ENCODE results near the gene FREY1. TPM values are rescaled to one million over a fixed set of nuclear protein-coding genes. Genes with fewer than 3 reads are reported as not detected.

FREY1 gene
- total and polyA plus RNA-seq, 2 donors (not counting 3 experiments of a cell fraction or from before 2014, with no cell fraction given), result 0.84 to 1.1 TPM

- H3K27me3 ChIP-seq (ENCODE audit: control insufficient read depth in 2 of 2, insufficient read depth in 2 of 2, low read length in 2 of 2), result peaks cover 13 to 30% of the 10 kb centered on the region in 2 experiments
- peaks cover 10% of the 10 kb centered on the region for H3K4me1 ChIP-seq (ENCODE audit: control insufficient read depth, extremely low read depth, insufficient read depth, low read length)
- dilution Hi-C loops (cut with MboI; ENCODE audit: extremely low pct_ligation_motif_present, low sequenced_read_pairs), result no loop called here
- no TSS peak for BruUV-seq (replicated peaks)
- no peaks in the 10 kb centered on the region for H3K9me3 ChIP-seq (replicated peaks; ENCODE audit: control insufficient read depth, insufficient read depth, low read length)
- H4K20me1 ChIP-seq (replicated peaks; ENCODE audit: control insufficient read depth, extremely low read depth, insufficient read depth, low read length), result no peaks in the 10 kb centered on the region
- intact Hi-C loops (cut with micrococcal nuclease), result no loop called here
- no peak for DNase-seq (ENCODE audit: low read depth, low spot score)
- H3K9me1 ChIP-seq (replicated peaks; ENCODE audit: control insufficient read depth, extremely low read depth, insufficient read depth, low read length), result no peaks in the 10 kb centered on the region
- ChIA-PET CTCF (interaction anchor here (1.1 kb wide), 1 partner anchor 44 kb away, joined by 3 read pairs; no protein-coding TSS in a partner anchor), POLR2A (no interaction called here)
- peaks cover 10% of the 10 kb centered on the region for H3K79me2 ChIP-seq (ENCODE audit: control insufficient read depth, insufficient read depth, low read length)
- no peak overlapping the region for H2AFZ ChIP-seq (ENCODE audit: low read depth, low read length)
- H3K4me3 ChIP-seq (replicated peaks in 1 of 3; ENCODE audit: insufficient read depth in 1 of 3, low read depth in 1 of 3, low read length in 3 of 3), result no peak overlapping the region
- no peak overlapping the region for H3K4me2 ChIP-seq (ENCODE audit: insufficient read depth, low read length)
- TF ChIP-seq POLR2A (IDR thresholded peaks at IDR 0.05; ENCODE audit: low read depth, low read length), result no peak
- H3K9ac ChIP-seq (replicated peaks; ENCODE audit: extremely low read depth, insufficient read depth, low read length), result no peak overlapping the region
- peaks cover 0 to 2% of the 10 kb centered on the region in 2 experiments for H3K36me3 ChIP-seq (ENCODE audit: control insufficient read depth in 2 of 2, extremely low read depth in 1 of 2, insufficient read depth in 2 of 2, low read length in 2 of 2)
- no peak for FAIRE-seq
- H3K27ac ChIP-seq (ENCODE audit: insufficient read depth, low read depth, low read length), result no peak overlapping the region
Observed at GRCh38 chr11:45920531-45921477, 13.7 kb upstream of the FREY1 start.

GRCh38 chr11:45919806-45920530, 12.9 kb upstream of the FREY1 start:
- Histone ChIP-seq H2AFZ (ENCODE audit: low read depth, low read length) (no peak overlapping the region), H3K27me3 (ENCODE audit: control insufficient read depth in 2 of 2, insufficient read depth in 2 of 2, low read length in 2 of 2) (peaks cover 13 to 30% of the 10 kb centered on the region in 2 experiments), H4K20me1 (replicated peaks; ENCODE audit: control insufficient read depth, extremely low read depth, insufficient read depth, low read length) (no peaks in the 10 kb centered on the region), H3K9ac (replicated peaks; ENCODE audit: extremely low read depth, insufficient read depth, low read length) (no peak overlapping the region), H3K36me3 (ENCODE audit: control insufficient read depth in 2 of 2, extremely low read depth in 1 of 2, insufficient read depth in 2 of 2, low read length in 2 of 2) (peaks cover 0 to 8% of the 10 kb centered on the region in 2 experiments), H3K4me1 (ENCODE audit: control insufficient read depth, extremely low read depth, insufficient read depth, low read length) (peaks cover 10% of the 10 kb centered on the region), H3K4me3 (replicated peaks in 1 of 3; ENCODE audit: insufficient read depth in 1 of 3, low read depth in 1 of 3, low read length in 3 of 3) (no peak overlapping the region), H3K9me3 (replicated peaks; ENCODE audit: control insufficient read depth, insufficient read depth, low read length) (no peaks in the 10 kb centered on the region), H3K79me2 (ENCODE audit: control insufficient read depth, insufficient read depth, low read length) (peaks cover 10% of the 10 kb centered on the region), H3K4me2 (ENCODE audit: insufficient read depth, low read length) (no peak overlapping the region), H3K9me1 (replicated peaks; ENCODE audit: control insufficient read depth, extremely low read depth, insufficient read depth, low read length) (no peaks in the 10 kb centered on the region), H3K27ac (ENCODE audit: insufficient read depth, low read depth, low read length) (no peak overlapping the region)
- CTCF ChIA-PET, result no interaction called here
- dilution Hi-C loops (cut with MboI; ENCODE audit: extremely low pct_ligation_motif_present, low sequenced_read_pairs) (no loop called here), intact Hi-C loops (cut with micrococcal nuclease) (loop anchor here (2.0 kb wide), 1 partner anchor 73 kb away; the partner anchor contains the start of gene CRY2)
- no peak for DNase-seq (ENCODE audit: low read depth, low spot score)
- POLR2A ChIA-PET, result no interaction called here
- no peak for TF ChIP-seq POLR2A (IDR thresholded peaks at IDR 0.05; ENCODE audit: low read depth, low read length)
- no peak for TF ChIP-seq MYC (IDR thresholded peaks at IDR 0.05; ENCODE audit: low read depth, low read length)
- TF ChIP-seq FOS (IDR thresholded peaks at IDR 0.05; ENCODE audit: borderline replicate concordance, insufficient read depth, low read length), result no peak
- TF ChIP-seq POLR2AphosphoS5 (IDR thresholded peaks at IDR 0.05; ENCODE audit: insufficient read depth, low read depth, low read length), result no peak
- no peak for TF ChIP-seq JUN (IDR thresholded peaks at IDR 0.05; ENCODE audit: borderline replicate concordance, insufficient read depth, insufficient read length, low read depth)
- no peak for TF ChIP-seq CTCF (IDR thresholded peaks at IDR 0.05; ENCODE audit: extremely low read depth in 1 of 2, insufficient read depth in 1 of 2, low read depth in 1 of 2, low read length in 2 of 2)
- no peak for TF ChIP-seq MAX (IDR thresholded peaks at IDR 0.05; ENCODE audit: insufficient read depth, insufficient read length)
- TF ChIP-seq EZH2 (IDR thresholded peaks at IDR 0.05; ENCODE audit: borderline replicate concordance, low read depth, low read length, severe bottlenecking), result no peak
- TF ChIP-seq GATA2 (IDR thresholded peaks at IDR 0.05; ENCODE audit: insufficient read depth, insufficient read length, low read depth, low read length), result no peak
- FAIRE-seq, result no peak
- BruUV-seq (replicated peaks), result no TSS peak
